HCT116 (cell line): ENCODE measurements around the gene TMPRSS9.

ENCODE experiments used
- JUND ChIP-seq: IDR thresholded peaks from 2 replicates; pipeline ENCODE4 v1.6.1; 2012
- RAD21 ChIP-seq: IDR thresholded peaks from 2 replicates; pipeline ENCODE4 v1.6.1; 2012; ENCODE audit warnings: low read depth, mild to moderate bottlenecking
- REST ChIP-seq: IDR thresholded peaks from 2 replicates; pipeline ENCODE4 v1.6.1; 2012; ENCODE audit warnings: low read depth
- SRF ChIP-seq: IDR thresholded peaks from 2 replicates; pipeline ENCODE4 v1.6.1; 2012; ENCODE audit warnings: low read depth
- ZNF274 ChIP-seq: fragments of 200-500 bp; sonication (Bioruptor generic); IDR thresholded peaks from 2 replicates; pipeline ENCODE4 v1.6.1; 2014; ENCODE audit warnings: mild to moderate bottlenecking, low read depth, low read length, inconsistent platforms
- TF ChIP-seq, protein P1 (sequence below), 3 experiments: fragments of 200-600 bp in 1 of 3; sonication (generic) in 1 of 3; IDR thresholded peaks in 2 of 3; conservative IDR thresholded peaks in 1 of 3; 2 replicates each; pipeline ENCODE4 v1.5.1; 2012 to 2017; ENCODE audit warnings: low read depth in 2 of 3, low read length in 2 of 3, antibody characterized with exemption in 1 of 3, borderline replicate concordance in 1 of 3, control low read depth in 1 of 3, mild to moderate bottlenecking in 1 of 3, mixed read lengths in 1 of 3, mixed run types in 1 of 3, moderate library complexity in 1 of 3; ENCODE audit not compliant: insufficient read depth in 1 of 3
- TF ChIP-seq, protein P2 (sequence below): IDR thresholded peaks from 2 replicates; pipeline ENCODE4 v1.6.1; 2012

DNA sequence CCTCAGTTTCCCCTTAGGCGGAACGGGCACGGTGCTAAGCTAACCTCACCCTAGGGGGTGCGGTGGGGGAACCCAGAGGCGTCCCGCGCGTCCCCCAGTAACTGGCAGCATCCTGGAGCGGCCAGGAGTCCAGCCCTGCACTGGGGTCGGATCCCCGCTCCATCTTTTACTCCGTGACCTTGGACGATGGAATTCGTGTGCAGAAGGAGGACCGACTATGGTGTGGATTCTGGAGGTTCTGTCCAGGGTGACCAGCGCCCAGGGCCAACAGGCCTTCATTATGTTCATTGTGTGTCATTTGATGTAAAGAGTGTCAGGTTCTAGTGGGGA, 31.0 kb upstream of the TMPRSS9 start:
- TF ChIP-seq, protein P1, sequence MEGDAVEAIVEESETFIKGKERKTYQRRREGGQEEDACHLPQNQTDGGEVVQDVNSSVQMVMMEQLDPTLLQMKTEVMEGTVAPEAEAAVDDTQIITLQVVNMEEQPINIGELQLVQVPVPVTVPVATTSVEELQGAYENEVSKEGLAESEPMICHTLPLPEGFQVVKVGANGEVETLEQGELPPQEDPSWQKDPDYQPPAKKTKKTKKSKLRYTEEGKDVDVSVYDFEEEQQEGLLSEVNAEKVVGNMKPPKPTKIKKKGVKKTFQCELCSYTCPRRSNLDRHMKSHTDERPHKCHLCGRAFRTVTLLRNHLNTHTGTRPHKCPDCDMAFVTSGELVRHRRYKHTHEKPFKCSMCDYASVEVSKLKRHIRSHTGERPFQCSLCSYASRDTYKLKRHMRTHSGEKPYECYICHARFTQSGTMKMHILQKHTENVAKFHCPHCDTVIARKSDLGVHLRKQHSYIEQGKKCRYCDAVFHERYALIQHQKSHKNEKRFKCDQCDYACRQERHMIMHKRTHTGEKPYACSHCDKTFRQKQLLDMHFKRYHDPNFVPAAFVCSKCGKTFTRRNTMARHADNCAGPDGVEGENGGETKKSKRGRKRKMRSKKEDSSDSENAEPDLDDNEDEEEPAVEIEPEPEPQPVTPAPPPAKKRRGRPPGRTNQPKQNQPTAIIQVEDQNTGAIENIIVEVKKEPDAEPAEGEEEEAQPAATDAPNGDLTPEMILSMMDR (IDR thresholded peaks at IDR 0.05 in 2 of 3, conservative IDR thresholded peaks at IDR 0.05 in 1 of 3; ENCODE audit: borderline replicate concordance in 1 of 3, insufficient read depth in 1 of 3, low read depth in 2 of 3, low read length in 2 of 3) = no peak
- TF ChIP-seq SRF (no peak), RAD21 (no peak), REST (no peak), JUND (no peak), ZNF274 (no peak)
- TF ChIP-seq, protein P2, sequence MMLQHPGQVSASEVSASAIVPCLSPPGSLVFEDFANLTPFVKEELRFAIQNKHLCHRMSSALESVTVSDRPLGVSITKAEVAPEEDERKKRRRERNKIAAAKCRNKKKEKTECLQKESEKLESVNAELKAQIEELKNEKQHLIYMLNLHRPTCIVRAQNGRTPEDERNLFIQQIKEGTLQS = no peak
